ENCODE results near the gene SPIN2A. TPM values are rescaled to one million over a fixed set of nuclear protein-coding genes. Genes with fewer than 3 reads are reported as not detected.
"Not testable (repeated sequence)": the region's sequence is repeated elsewhere in the genome, so short reads cannot be mapped to it uniquely, and the experiment has no call there.

Gene SPIN2A
- polyA plus RNA-seq, 1 donor from 2014 or later: 2.5 TPM

- Histone ChIP-seq H3K4me3 (ENCODE audit: low read length) (no peak overlapping the region), H3K27me3 (ENCODE audit: insufficient read depth, low read depth, low read length) (no peaks in the 10 kb centered on the region), H3K4me2 (ENCODE audit: low read length) (no peak overlapping the region), H3K9ac (ENCODE audit: low read length) (no peak overlapping the region), H2AFZ (ENCODE audit: low read depth, low read length) (no peak overlapping the region), H3K36me3 (ENCODE audit: insufficient read depth, low read length) (no peaks in the 10 kb centered on the region), H3K9me3 (ENCODE audit: low read length) (no peaks in the 10 kb centered on the region), H3K9me2 (ENCODE audit: insufficient read depth, low read length) (no peaks in the 10 kb centered on the region), H4K20me1 (ENCODE audit: insufficient read depth) (no peaks in the 10 kb centered on the region), H3K27ac (ENCODE audit: low read length) (no peak overlapping the region), H3F3A (ENCODE audit: insufficient read depth, low read length, poor library complexity, severe bottlenecking) (no peaks in the 10 kb centered on the region), H3K79me2 (replicated peaks; ENCODE audit: insufficient read depth, low read length) (no peaks in the 10 kb centered on the region)
- TF ChIP-seq RAD21 (conservative IDR thresholded peaks at IDR 0.05): no peak
- no peak for TF ChIP-seq REST (IDR thresholded peaks at IDR 0.05; ENCODE audit: borderline replicate concordance)
- TF ChIP-seq TAF1 (IDR thresholded peaks at IDR 0.05; ENCODE audit: low read depth): no peak
- no peak for TF ChIP-seq EZH2 (IDR thresholded peaks at IDR 0.05; ENCODE audit: borderline replicate concordance, insufficient read depth, low read length, poor library complexity, severe bottlenecking)
- TF ChIP-seq MXI1 (conservative IDR thresholded peaks at IDR 0.05; ENCODE audit: poor library complexity, severe bottlenecking): no peak
- TF ChIP-seq POLR2AphosphoS5 (IDR thresholded peaks at IDR 0.05): no peak
- TF ChIP-seq EP300 (conservative IDR thresholded peaks at IDR 0.05; ENCODE audit: poor library complexity, severe bottlenecking): no peak
- no peak for TF ChIP-seq CTCF (IDR thresholded peaks at IDR 0.05; ENCODE audit: poor library complexity, severe bottlenecking)
Measured at GRCh38 chrX:57155171-57155570, 18.0 kb upstream of the SPIN2A start.

- not testable (repeated sequence) for H3K9me3 ChIP-seq (ENCODE audit: low read length); H3K4me2 ChIP-seq (ENCODE audit: low read length); H3K9me2 ChIP-seq (ENCODE audit: insufficient read depth, low read length); H4K20me1 ChIP-seq (ENCODE audit: insufficient read depth); H3K79me2 ChIP-seq (replicated peaks; ENCODE audit: insufficient read depth, low read length); H3K4me3 ChIP-seq (ENCODE audit: low read length); H3K36me3 ChIP-seq (ENCODE audit: insufficient read depth, low read length); H3K27me3 ChIP-seq (ENCODE audit: insufficient read depth, low read depth, low read length); H3F3A ChIP-seq (ENCODE audit: insufficient read depth, low read length, poor library complexity, severe bottlenecking); H3K9ac ChIP-seq (ENCODE audit: low read length); H2AFZ ChIP-seq (ENCODE audit: low read depth, low read length); H3K27ac ChIP-seq (ENCODE audit: low read length)
Measured at GRCh38 chrX:57152222-57152621, 15.0 kb upstream of the SPIN2A start.

- TF ChIP-seq MXI1 (conservative IDR thresholded peaks at IDR 0.05; ENCODE audit: poor library complexity, severe bottlenecking): no peak
- TF ChIP-seq EP300 (conservative IDR thresholded peaks at IDR 0.05; ENCODE audit: poor library complexity, severe bottlenecking): no peak
- H3K9ac ChIP-seq (ENCODE audit: low read length): no peak overlapping the region
Measured at GRCh38 chrX:57138674-57139073, 1.5 kb upstream of the SPIN2A start.

More at GRCh38 chrX:57138674-57139073, 1.5 kb upstream of the SPIN2A start:
- Histone ChIP-seq H3F3A (ENCODE audit: insufficient read depth, low read length, poor library complexity, severe bottlenecking) (no peaks in the 10 kb centered on the region), H3K36me3 (ENCODE audit: insufficient read depth, low read length) (no peaks in the 10 kb centered on the region), H3K79me2 (replicated peaks; ENCODE audit: insufficient read depth, low read length) (no peaks in the 10 kb centered on the region), H3K9me3 (ENCODE audit: low read length) (no peaks in the 10 kb centered on the region), H4K20me1 (ENCODE audit: insufficient read depth) (no peaks in the 10 kb centered on the region), H2AFZ (ENCODE audit: low read depth, low read length) (no peak overlapping the region), H3K27me3 (ENCODE audit: insufficient read depth, low read depth, low read length) (no peaks in the 10 kb centered on the region), H3K9me2 (ENCODE audit: insufficient read depth, low read length) (no peaks in the 10 kb centered on the region), H3K27ac (ENCODE audit: low read length) (no peak overlapping the region), H3K4me3 (ENCODE audit: low read length) (no peak overlapping the region), H3K4me2 (ENCODE audit: low read length) (no peak overlapping the region)
